NCI-H82 treated with DMSO at 0.1 percent for 48 hours (cell line): Measurements from ENCODE around the gene CACFD1.

Experiments
- DNase-seq: peaks from one replicate; lab custom pipeline; 2025; ENCODE audit not compliant: unreplicated experiment; lab: John Stamatoyannopoulos, UW

Gene CACFD1

GRCh38 chr9:133515615-133516255 lies 56.0 kb downstream of the CACFD1 start:
- DNase-seq, result no peak

GRCh38 chr9:133516256-133516960 lies 56.6 kb downstream of the CACFD1 start:
- DNase-seq, result no peak

- no peak for DNase-seq
Observed at GRCh38 chr9:133516961-133517350, 57.2 kb downstream of the CACFD1 start.

GRCh38 chr9:133517711-133518110 lies 57.9 kb downstream of the CACFD1 start:
- DNase-seq, result no peak

- no peak for DNase-seq
Observed at GRCh38 chr9:133518200-133518599, 58.4 kb downstream of the CACFD1 start.

- no peak for DNase-seq
Observed at GRCh38 chr9:133518706-133519449, 59.1 kb downstream of the CACFD1 start.

GRCh38 chr9:133519693-133520092 lies 59.9 kb downstream of the CACFD1 start:
- DNase-seq, result no peak

GRCh38 chr9:133520121-133520835 lies 60.5 kb downstream of the CACFD1 start:
- no peak for DNase-seq
